ENCODE measurements around the gene OSTM1. TPM values are rescaled to one million over a fixed set of nuclear protein-coding genes. Genes with fewer than 3 reads are reported as not detected.
A peak's percentile ranks its signal among the peaks of the same experiment; 100 is the strongest.

Gene OSTM1
- 10 to 100 TPM; 47.6 to 57.9 TPM for total RNA-seq
- long read RNA-seq, full-length matches to known transcripts = 129 of 135 reads
- long read RNA-seq, partial matches to known transcripts = 0 of 135 reads
- long read RNA-seq, other reads (novel, unspliced or antisense) = 6 of 135 reads

- intact Hi-C loops (cut with DNase I) = no loop called here
- ATAC-seq = peak; percentile 100
- peak; percentile 92 for DNase-seq
Measured at GRCh38 chr6:108074359-108075144, at the start of gene OSTM1. OSTM1 (minus strand) TSS chr6:108074741; CDS start chr6:108074651, 90 bp downstream.

GRCh38 chr6:108123946-108124345 is 49.4 kb upstream of the OSTM1 start:
- DNase-seq = no peak
- ATAC-seq = no peak
- intact Hi-C loops (cut with DNase I) = no loop called here

GRCh38 chr6:108123481-108123929 is 49.0 kb upstream of the OSTM1 start:
- intact Hi-C loops (cut with DNase I) = no loop called here
- no peak for ATAC-seq
- no peak for DNase-seq

GRCh38 chr6:108121612-108122011 is 47.1 kb upstream of the OSTM1 start:
- DNase-seq = no peak
- intact Hi-C loops (cut with DNase I) = no loop called here

GRCh38 chr6:108120311-108120710 is 45.8 kb upstream of the OSTM1 start:
- no peak for DNase-seq
- no peak for ATAC-seq
- intact Hi-C loops (cut with DNase I) = no loop called here

More at GRCh38 chr6:108121612-108122011, 47.1 kb upstream of the OSTM1 start:
- ATAC-seq = no peak

- DNase-seq = no peak
- ATAC-seq = no peak
- intact Hi-C loops (cut with DNase I) = loop anchor here in 1 of 2 donors (10.0 kb wide), 1 partner anchor 405 kb away; no protein-coding TSS in a partner anchor
Measured at GRCh38 chr6:108119769-108120141, 45.2 kb upstream of the OSTM1 start.

- intact Hi-C loops (cut with DNase I) = loop anchor here in 1 of 2 donors (10.0 kb wide), 1 partner anchor 406 kb away; no protein-coding TSS in a partner anchor
- no peak for DNase-seq
Measured at GRCh38 chr6:108118810-108119768, 44.5 kb upstream of the OSTM1 start.

GRCh38 chr6:108118359-108118724 is 43.8 kb upstream of the OSTM1 start:
- DNase-seq (no peak), ATAC-seq (no peak)
- intact Hi-C loops (cut with DNase I) = loop anchor here in 1 of 2 donors (10.0 kb wide), 1 partner anchor 406 kb away; no protein-coding TSS in a partner anchor

More at GRCh38 chr6:108118810-108119768, 44.5 kb upstream of the OSTM1 start:
- ATAC-seq = no peak

- intact Hi-C loops (cut with DNase I) = loop anchor here in 1 of 2 donors (10.0 kb wide), 1 partner anchor 407 kb away; no protein-coding TSS in a partner anchor
- DNase-seq = peak; percentile 47
- peak; percentile 36 to 67 for ATAC-seq
Measured at GRCh38 chr6:108117427-108118358, 43.2 kb upstream of the OSTM1 start.

- ATAC-seq = no peak
- intact Hi-C loops (cut with DNase I) = loop anchor here in 1 of 2 donors (10.0 kb wide), 1 partner anchor 408 kb away; no protein-coding TSS in a partner anchor
- DNase-seq = no peak
Measured at GRCh38 chr6:108116546-108117426, 42.2 kb upstream of the OSTM1 start.

GRCh38 chr6:108115598-108116058 is 41.1 kb upstream of the OSTM1 start:
- ATAC-seq (peak in 1 of 2 donors; percentile 24), DNase-seq (peak; percentile 45)
- intact Hi-C loops (cut with DNase I) = loop anchor here (2.0 to 10.0 kb wide), 2 partner anchors 377 to 409 kb away; no protein-coding TSS in a partner anchor

- intact Hi-C loops (cut with DNase I) = loop anchor here (2.0 to 10.0 kb wide), 3 partner anchors 378 to 412 kb away; no protein-coding TSS in a partner anchor
- ATAC-seq (peak; percentile 59 to 74), DNase-seq (peak; percentile 80)
Measured at GRCh38 chr6:108114841-108115597, 40.5 kb upstream of the OSTM1 start.

- intact Hi-C loops (cut with DNase I) = loop anchor here (2.0 to 10.0 kb wide), 3 partner anchors 379 to 413 kb away; no protein-coding TSS in a partner anchor
- peak; percentile 29 to 40 for ATAC-seq
- DNase-seq = no peak
Measured at GRCh38 chr6:108113557-108114519, 39.3 kb upstream of the OSTM1 start.

- DNase-seq (no peak), ATAC-seq (no peak)
- intact Hi-C loops (cut with DNase I) = no loop called here
Measured at GRCh38 chr6:108108374-108108773, 33.8 kb upstream of the OSTM1 start.

GRCh38 chr6:108107102-108107501 is 32.6 kb upstream of the OSTM1 start:
- intact Hi-C loops (cut with DNase I) = no loop called here
- ATAC-seq = no peak
- no peak for DNase-seq

Data from left cardiac atrium (tissue), 4 donors.